HG03469 (cell line): ENCODE data around the gene SRGAP2C.
"Not testable (repeated sequence)": the region's sequence is repeated elsewhere in the genome, so short reads cannot be mapped to it uniquely, and the experiment has no call there.

Source experiments
- ATAC-seq: cut with Tn5 transposase; IDR thresholded peaks from one replicate; pipeline ENCODE4 v1.9.1; 2021; ENCODE audit warnings: mild to moderate bottlenecking, moderate library complexity, moderate number of reproducible peaks; ENCODE audit not compliant: unreplicated experiment

The SRGAP2C gene

DNA sequence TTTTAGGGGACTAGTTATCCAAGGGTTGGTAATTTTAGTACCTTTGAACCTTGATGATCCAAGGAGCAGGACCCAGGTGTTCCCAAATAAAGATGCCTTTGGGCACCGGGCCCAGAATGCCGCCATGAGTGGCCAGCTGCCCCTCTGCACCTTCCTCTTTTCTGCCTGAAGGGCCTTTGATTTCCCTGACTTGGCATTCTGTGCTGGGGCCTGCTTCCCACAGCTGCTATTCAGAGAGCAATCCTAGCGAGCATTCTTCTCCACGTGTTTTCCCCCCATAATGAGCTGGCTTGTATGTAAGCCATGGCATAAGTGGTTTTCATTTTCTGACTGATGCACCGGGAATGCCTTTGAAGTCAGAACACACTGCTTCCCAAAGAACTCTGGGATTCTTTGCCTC is 184.1 kb downstream of the SRGAP2C start:
- not testable (repeated sequence) for ATAC-seq

DNA sequence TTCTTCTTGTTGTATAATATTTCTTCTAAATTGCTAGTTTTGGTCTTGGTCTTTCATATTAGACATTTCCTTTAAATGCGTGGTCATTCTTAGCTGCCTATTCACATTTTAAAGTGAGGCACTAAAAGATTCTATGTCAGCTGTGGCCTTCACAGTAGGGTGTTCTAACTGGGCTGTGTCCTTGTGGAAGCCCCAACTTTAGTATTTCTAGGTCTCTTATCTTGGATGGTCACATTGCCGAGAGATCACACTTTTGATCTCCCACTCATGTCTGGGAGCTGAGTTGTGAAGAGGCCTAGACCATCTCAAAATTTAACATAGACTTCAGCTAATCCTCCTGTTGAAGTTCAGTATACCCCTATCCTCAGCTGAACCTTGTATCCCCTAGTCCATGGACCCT is 185.2 kb downstream of the SRGAP2C start:
- ATAC-seq = not testable (repeated sequence)

DNA sequence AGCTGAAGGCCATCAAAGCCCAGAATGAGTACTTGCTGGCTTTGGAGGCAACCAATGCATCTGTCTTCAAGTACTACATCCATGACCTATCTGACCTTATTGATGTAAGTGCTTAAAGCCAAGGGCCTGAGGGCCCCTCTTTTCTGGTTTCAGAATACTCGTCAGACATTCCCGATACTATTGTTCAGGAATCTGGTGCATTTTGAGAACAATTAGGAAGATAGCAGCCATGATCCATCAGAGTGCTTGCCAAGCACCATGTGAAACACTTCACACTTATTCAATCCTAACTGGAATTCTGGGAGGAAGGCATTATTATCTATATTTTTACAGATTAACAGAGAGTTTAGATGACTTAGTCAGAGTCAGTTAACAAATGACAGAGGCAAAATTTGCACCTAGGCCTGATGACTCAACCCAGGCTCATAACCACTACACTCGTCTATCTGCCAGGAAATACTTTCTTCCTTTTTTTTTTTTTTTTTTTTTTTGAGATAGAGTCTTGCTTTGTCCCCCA is 190.1 kb downstream of the SRGAP2C start:
- ATAC-seq = not testable (repeated sequence)

DNA sequence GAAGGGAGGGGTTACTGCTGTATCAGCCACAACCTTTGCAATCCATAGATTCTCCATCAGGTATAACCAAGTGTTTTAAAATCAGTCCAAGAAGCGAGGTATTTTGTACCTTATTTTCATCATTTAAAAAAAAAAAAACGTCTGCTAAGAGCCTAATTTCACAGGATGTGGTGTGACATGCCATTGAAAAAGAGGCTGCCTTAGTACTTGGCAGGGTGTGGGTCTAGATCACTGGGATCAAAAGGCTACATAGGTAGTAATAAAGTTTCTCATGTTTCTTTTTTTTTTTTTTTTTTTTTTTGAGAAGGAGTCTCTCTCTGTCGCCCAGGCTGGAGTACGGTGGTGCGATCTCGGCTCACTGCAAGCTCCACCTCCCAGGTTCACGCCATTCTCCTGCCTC is 192.2 kb downstream of the SRGAP2C start:
- ATAC-seq = not testable (repeated sequence)

DNA sequence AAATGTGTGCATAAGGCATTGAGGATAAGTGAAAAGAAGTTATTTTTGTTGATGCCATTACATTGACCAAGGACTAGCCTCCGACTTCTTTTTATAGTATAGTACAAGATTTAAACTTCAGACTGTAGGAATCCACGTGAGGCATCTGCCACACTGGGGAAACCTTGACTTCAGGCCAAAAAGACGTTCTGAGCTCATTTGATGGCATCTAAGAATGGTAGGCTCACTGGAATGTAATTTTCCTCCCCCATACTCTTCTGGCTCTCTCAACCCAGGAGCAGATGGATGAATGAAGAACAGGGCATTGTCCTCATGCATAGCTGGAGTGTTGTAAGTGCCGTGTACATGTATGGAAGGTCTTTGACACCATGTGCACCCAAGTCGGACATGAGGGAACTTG is 194.0 kb downstream of the SRGAP2C start:
- not testable (repeated sequence) for ATAC-seq

DNA sequence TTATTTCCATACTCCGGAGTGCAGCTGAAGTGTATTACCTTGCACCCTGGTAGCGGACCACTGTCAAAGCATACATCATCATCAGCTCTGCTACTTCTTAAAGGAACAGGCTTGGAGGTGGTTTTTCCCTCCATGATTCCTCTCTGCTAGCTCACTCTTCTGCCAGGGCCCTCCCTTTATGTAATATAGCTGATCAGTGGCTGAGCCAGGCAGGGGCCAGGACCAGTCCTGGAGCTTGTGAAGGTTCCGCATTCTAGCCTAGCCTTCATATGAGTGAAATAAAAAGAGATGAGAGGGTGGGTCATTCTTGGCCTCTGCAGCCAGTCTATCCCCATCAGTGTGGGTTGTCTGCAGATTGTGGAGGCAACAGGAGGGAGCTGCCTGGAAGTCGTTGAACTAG is 200.0 kb downstream of the SRGAP2C start:
- not testable (repeated sequence) for ATAC-seq

DNA sequence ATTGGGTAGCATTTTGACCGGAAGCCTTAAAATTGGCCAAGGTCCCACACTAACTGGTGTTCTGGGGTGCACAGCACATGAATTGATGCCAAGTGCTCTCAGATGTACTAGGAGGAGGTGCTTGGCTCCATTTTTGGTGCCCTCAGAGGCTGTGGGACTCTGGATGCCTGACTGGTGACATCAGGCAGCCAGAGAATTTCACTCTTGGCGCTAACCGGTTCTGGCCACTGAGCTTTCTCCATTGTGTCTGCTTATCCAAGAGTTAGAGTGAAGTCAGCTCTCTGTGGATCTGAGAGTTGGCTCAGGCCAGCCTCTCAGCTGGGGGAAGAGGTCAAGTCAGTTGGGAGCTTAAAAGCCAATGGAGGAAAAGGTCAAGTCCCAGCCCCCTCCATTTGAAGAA is 200.4 kb downstream of the SRGAP2C start:
- ATAC-seq = not testable (repeated sequence)

DNA sequence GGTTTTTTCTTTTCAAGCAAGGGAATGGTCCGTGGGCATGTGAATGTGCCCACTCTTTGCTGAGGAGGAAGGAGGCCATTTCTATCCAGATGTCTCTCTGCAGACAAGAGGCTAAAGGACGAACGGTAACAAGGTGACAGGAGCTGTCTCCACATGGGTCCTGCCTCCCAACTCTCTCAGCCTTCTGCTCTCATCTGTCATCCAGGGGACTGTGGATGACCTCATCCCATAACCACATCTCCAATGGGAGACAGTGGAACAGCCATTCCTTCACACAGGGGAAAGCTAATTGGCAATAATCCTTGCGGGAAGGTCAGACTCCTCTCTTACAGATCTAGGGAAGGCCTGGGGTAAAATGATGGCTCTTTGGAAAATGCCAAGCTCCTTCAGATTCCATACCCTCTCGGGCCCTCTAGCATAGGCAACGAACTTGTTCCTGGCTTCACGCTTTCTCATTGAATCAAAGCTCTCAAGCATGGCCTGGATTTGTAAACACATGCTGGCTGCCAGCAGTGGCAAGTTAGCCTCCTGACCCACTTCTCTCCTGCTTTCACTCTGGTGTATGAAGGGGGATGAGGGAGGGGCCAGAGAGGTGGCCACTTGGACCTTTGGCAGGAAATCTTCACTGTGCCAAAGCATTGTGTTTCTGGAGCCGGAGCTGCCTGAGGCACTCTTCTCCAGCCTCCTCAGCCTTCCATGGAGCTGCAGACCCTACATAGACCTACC is 201.0 kb downstream of the SRGAP2C start:
- ATAC-seq = not testable (repeated sequence)

DNA sequence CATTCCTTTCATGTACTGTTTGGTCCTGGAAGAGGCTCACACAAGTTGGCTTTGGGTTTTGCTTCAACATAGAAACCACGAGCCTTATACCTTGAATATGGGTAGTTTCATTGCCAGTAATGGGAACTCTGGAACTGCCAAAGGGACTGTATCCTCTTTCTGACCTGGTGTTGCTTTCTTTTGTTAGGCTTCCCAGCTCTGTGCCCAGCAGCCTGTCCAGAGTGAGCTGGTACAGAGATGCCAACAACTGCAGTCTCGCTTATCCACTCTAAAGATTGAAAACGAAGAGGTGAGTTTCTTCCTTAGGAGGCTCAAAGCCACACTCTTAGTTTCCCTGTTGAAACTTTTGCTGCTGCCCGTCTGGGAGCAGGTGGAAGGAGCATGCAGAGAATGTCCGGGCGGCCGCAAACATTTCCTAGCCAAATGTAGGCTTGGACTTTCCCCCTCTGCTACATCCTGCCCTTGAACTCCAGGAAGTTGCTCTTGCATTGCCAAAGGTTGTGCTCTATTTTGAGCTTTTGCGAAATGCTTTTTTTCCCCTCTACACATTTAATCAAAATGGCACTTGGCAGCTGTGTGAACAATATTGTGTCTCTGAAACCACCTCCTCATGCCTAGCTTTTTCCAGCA is 201.7 kb downstream of the SRGAP2C start:
- not testable (repeated sequence) for ATAC-seq

DNA sequence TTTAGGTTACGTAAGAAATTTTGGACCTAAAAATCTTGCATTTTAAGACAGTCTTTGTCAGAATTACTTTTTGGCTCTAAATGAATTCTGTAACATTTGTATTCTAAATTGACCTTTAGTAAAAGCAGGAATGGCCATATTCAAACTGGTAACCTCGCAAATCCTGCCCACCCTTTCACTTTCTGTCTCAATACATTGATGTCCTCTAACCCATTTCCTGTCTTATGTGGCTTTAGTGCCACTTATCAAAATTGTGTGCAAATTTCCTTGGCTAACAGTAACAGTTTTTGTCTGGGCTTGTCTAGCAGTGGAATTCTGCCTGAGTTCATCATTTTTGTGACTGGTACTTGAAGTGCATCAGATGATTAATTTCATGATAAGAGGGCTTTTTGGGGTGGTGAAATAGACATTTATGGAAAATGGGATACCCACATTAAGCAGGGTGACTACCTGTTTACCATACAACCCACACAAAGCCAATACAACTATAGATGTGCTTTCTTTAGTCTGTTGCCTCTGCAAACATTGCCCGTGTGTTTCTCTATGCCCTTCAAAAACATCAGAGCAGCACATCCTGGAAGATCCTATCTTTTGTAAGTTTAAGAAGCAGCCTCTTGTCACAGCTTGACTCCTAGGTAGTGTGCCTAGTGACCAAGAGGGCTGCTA is 205.3 kb downstream of the SRGAP2C start:
- ATAC-seq = not testable (repeated sequence)

DNA sequence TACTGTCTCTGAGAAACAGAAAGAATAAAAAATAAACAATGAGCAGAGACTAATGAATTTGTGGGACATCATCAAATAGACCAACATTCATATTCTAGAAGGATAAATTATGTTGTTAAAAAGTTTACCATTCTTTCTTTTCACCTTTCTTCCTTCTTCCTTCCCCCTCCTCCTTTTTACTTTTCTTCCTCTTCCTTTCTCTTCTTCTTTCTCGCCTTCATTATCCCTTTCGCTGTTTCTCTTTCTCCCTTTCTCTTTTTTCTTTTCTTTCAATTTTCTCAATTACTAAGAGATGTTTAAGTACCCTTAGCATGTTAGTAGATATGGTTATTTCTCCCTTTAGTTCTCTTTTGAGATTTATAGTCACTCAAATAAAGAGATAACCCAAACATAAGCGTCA is 207.4 kb downstream of the SRGAP2C start:
- not testable (repeated sequence) for ATAC-seq

DNA sequence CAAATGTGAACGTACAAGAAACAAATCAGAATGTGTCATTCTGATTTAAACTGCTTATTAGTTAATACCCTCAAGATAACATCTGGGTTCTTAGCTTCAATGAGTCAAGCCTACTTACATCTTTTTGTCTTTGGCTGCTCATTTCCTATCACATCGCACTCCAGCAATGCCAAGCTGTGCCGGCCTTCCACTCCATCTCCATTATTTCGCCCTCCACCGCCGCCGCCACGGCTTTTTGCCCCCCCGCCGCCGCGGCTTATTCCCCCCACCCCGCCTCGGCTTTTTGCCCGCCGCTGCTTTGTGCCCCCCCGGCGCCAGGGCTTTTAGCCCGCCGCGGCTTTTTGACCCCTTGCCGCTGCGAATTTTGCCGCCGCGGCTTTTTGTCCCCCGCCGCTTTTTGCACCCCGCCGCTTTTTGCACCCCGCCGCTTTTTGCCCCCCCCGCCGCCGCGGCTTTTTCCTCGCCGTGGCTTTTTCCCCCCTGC is 211.0 kb downstream of the SRGAP2C start:
- not testable (repeated sequence) for ATAC-seq

DNA sequence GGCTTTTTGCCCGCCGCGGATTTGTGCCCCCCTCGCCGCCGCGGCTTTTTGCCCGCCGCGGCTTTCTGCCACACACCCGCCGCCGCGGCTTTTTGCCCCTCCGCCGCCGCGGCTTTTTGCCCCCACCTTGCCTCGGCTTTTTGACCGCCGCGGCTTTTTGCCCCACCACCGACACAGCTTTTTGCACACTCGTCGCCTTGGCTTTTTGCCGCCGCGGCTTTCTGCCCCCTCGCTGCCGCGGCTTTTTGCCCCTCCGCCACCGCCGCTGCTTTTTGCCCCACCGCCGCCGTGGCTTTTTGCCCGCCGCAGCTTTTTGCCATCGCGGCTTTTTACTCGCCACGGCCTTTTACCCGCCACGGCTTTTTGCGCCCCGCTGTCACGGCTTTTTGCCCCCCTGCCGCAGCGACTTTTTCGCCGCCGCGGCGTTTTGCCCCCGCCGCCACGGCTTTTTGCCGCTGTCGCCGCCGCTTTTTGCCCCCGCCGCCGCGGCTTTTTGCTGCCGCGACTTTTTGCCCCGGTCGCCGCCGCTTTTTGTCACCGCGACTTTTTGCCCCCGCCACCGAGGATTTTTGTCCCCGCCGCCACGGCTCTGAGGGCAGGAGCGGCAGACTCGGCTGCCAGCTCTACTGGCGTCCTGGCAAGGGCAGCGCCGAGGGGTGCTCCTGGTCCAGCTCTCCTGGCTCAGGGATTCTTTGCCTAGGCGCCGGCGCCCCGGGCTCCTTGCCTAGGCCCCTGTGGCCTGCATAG is 211.7 kb downstream of the SRGAP2C start:
- ATAC-seq = not testable (repeated sequence)

DNA sequence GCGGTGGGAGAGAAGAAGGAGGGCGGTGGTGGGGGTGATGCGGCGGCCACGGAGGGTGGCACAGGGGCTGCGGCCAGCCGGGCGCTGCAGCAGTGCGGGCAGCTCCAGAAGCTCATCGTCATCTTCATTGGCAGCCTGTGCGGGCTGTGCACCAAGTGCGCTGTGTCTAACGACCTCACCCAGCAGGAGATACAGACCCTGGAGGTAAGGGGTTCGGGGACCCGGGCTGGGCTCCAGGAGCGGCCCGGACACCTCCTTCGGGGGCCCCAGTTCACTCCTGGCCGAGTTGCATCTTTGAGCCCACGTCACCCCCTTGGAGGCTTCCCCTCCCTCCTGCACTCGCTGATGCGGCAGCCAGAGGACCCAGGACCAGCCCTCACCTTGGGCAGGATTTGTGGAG is 212.3 kb downstream of the SRGAP2C start:
- ATAC-seq = not testable (repeated sequence)

DNA sequence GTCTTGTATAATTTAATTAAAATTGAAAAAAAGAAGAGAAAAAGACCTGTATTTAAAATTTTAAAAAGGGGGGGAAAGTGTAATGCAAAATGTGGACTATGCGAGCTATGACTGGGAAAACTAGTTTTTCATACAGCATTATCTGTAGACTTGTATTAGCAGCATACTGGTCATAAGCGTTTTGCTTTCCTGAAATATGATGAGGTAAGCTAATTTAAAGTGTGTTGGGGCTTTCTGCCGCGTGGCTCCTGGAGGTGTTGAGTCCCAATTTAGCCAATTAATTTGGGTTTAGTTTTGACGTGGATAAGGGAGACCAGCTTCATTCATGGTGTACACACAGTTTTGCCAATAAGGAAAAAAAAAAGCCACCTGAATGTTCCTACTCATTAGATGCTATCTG is 214.4 kb downstream of the SRGAP2C start:
- ATAC-seq = not testable (repeated sequence)

DNA sequence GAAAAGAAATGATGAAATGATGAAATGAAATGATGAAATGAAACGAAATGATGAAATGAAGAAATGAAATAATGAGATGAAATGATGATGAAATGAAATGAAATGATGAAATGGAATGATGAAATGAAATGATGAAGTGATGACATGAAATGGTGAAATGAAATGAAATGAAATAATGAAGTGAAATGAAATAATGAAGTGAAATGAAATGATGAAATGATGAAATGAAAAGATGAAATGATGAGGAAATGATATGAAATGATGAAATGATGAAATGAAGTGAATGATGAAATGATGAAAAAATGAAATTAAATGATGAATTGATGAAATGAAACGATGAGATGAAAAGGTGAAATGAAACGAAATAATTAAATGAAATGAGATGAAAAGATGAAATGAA is 215.3 kb downstream of the SRGAP2C start:
- ATAC-seq = not testable (repeated sequence)

DNA sequence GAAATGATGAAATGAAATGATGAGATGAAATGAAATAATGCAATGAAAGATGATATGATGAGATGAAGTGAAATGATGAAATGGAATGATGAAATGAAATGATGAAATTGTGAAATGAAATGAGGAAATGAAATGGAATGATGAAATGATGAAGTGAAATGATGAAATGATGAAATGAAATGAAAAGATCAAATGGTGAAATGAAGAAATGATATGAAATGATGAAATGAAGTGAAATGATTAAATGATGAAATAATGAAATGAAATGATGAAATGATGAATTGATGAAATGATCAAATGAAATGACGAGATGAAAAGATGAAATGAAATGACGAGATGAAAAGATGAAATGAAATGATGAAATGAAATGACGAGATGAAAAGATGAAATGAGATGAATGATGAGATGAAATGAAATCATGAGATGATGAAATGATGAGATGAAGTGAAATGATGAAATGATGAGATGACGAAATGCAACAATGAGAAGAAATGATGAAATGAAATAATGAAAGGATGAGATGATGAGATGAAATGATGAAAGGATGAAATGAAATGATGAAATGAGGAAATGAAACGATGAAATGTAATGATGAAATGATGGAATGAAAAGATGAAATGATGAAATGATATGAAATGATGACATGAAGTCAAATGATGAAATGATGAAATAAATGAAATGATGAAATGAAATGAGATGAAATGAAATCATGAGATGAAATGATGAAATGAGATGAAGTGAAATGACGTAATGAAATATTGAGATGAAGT is 216.0 kb downstream of the SRGAP2C start:
- not testable (repeated sequence) for ATAC-seq

DNA sequence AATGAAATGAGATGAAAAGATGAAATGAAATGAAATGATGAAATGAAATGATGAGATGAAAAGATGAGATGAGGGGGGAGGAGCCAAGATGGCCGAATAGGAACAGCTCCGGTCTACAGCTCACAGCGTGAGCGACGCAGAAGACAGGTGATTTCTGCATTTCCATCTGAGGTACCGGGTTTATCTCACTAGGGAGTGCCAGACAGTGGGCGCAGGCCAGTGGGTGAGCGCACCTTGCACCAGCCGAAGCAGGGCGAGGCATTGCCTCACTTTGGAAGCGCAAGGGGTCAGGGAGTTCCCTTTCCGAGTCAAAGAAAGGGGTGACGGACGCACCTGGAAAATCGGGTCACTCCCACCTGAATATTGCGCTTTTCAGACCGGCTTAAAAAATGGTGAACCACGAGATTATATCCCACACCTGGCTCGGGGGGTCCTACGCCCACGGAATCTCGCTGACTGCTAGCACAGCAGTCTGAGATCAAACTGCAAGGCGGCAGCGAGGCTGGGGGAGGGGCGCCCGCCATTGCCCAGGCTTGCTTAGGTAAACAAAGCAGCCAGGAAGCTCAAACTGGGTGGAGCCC is 216.7 kb downstream of the SRGAP2C start:
- not testable (repeated sequence) for ATAC-seq

DNA sequence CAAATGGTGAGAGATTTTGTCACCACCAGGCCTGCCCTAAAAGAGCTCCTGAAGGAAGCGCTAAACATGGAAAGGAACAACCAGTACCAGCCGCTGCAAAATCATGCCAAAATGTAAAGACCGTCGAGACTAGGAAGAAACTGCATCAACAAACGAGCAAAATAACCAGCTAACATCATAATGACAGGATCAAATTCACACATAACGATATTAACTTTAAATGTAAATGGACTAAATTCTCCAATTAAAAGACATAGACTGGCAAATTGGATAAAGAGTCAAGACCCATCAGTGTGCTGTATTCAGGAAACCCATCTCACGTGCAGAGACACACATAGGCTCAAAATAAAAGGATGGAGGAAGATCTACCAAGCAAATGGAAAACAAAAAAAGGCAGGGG is 218.5 kb downstream of the SRGAP2C start:
- ATAC-seq = not testable (repeated sequence)

DNA sequence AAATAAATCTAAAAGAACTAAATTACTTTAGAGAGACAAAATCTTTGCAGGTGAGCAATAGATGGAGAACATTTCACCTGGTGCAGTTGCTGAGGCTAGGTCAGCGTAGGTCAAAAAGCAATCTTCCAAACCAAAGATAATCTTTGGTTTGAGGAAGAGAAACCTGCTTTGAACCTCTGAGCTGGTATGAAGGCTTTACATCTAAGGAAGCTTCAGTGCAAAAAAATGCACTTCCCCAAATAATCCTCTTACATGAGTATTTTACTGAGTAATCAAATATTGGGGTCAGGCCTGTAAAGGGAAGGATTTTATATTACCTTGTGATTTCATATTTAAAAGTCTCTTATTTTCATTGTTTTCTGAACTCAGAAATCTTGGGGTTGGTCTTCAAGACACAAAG is 223.6 kb downstream of the SRGAP2C start:
- no peak for ATAC-seq
